HuH-7.5 (cell line): ENCODE data around the gene CALM1.

Experiments used
- DNase-seq: peaks from one replicate; pipeline ENCODE4 v3.0.0; 2011; ENCODE audit warnings: low spot score

CALM1 gene

GRCh38 chr14:90409209-90409730 lies 12.4 kb downstream of the CALM1 start:
- no peak for DNase-seq

DNA sequence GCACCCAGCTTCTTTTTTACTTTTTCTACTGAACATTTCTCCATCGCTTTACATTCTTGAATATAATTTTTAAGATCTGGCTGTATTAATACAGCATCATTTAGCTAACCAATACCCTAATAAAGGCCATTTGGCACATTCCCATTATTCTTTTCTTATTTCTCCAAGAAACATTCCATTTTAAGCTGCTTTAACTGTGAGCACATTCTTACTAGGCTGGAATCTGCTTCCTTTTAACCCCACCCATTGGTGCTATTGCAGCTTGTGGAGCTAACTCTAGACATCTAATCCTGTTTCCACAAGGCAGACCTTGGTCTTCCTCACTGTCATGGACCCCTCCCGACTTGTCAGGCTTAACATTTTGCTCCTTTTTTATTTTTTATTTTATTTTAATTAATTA lies 15.2 kb downstream of the CALM1 start:
- no peak for DNase-seq

- DNase-seq: no peak
Measured at GRCh38 chr14:90416720-90417119, 19.9 kb downstream of the CALM1 start.

GRCh38 chr14:90418053-90418452 lies 21.2 kb downstream of the CALM1 start:
- DNase-seq: no peak

DNA sequence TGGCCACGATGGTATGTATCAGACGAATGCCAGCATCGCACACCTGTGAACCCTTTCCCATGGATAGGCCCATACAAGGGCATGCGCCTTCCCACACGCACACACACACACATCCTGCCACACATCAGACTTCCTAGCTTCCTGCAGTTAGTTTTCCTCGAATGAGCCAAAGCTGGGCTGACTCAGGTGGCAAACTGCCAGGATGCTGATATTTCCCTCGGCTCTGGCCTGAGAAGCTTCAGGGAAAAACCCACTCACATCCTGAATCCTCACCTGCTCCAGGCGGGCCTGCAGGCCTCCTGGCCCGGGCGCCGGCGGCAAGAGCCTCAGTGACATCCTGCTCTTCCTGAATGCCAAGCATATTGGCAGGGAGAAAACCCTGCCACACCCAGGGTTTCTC lies 22.4 kb downstream of the CALM1 start:
- no peak for DNase-seq

- DNase-seq: no peak
Measured at GRCh38 chr14:90421001-90421631, 24.3 kb downstream of the CALM1 start.

DNA sequence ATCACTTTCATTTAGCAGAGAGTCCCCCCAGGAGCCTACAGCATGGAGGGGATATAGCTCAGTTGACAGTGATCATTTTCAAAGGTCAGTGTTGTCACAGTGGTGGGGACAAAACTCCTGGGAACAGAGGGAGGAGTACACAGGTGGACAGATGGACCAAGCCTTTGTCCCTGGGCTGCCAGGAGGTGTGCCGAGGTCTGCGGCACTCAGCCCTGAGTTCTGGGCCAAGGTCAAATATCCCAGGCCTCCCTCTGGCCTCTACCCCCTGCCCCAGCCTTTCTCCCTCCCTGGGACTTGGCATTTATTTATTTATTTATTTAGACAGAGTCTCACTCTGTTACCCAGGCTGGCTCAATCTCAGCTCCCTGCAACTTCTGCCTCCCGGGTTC lies 24.8 kb downstream of the CALM1 start:
- no peak for DNase-seq

DNA sequence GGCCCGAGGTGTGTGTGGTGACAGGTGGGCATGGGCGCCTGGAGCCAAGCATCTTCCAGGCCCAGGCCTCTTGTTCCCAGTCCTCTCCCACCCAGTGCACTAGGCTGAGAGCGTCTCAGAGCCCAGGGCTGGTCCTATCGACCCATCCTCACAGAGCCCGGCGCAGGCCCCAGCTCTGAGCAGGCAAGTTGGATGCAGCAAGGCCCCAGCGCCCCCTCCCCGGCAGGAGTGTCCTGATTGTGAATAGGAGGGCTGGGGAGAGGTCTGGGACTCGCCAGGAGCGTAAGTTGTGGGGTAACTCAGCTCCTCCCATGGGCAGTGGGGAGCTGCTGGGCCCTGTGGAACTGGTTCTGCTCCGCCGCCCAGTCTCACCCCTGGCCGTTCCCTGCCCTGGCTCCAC lies 26.3 kb downstream of the CALM1 start:
- no peak for DNase-seq

- no peak for DNase-seq
Measured at GRCh38 chr14:90424075-90424474, 27.2 kb downstream of the CALM1 start.

DNA sequence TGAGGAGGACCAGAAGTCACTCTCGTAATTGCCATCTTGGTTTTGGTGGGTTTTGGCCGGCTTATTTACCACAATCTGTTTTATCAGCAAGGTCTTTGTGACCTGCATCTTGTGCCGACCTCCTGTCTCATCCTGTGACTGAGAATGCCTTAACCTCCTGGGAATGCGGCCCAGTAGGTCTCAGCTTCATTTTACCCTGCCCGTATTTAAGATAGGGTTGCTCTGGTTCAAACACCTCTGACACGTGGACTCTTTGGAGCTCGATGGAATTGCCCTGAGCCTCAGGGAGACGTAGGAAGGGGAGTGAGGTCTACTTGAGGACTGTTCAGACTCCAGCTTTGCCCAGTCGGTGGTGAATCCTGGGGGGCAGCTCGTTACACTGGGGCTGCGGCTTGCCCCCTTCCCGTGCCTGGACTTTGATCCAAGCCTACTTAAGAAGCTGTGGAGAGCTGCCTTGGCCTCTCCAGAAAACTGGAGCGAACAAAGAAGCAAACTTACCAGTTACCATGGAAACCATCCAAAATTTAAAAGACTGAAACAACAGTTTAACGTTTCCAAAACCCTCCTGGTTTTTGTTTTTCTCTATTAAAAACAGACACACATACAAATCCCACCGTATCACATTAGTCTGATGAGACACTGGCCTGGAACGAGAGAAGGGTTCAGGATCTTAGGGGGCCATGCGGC lies 28.0 kb downstream of the CALM1 start:
- no peak for DNase-seq

DNA sequence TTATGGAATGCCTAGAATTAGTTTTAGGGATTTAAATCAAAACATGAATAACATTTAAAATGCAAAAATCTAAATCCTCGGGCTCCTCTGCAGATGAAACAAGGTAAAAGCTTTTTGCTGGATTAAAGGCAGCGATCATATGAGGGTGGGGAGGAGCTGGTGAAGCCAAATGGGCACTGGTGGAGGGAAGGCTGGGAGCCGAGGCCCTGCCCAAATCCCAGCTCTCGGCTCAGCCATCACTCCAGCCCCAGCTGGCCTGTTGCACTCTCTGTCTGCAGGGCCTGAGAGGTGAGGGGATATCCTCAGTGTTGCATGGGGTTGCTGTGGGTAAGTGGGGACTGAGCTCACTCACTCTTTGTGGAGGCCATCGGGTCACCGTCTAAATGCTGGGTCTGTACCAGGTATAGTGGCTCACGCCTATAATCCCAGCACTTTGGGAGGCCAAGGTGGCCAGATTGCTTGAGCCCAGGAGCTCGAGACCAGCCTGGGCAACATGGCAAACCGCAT lies 28.6 kb downstream of the CALM1 start:
- DNase-seq: no peak

- no peak for DNase-seq
Measured at GRCh38 chr14:90426031-90426540, 29.3 kb downstream of the CALM1 start.

- DNase-seq: no peak
Measured at GRCh38 chr14:90426663-90427062, 29.8 kb downstream of the CALM1 start.

GRCh38 chr14:90427848-90428426 lies 31.1 kb downstream of the CALM1 start:
- DNase-seq: no peak

DNA sequence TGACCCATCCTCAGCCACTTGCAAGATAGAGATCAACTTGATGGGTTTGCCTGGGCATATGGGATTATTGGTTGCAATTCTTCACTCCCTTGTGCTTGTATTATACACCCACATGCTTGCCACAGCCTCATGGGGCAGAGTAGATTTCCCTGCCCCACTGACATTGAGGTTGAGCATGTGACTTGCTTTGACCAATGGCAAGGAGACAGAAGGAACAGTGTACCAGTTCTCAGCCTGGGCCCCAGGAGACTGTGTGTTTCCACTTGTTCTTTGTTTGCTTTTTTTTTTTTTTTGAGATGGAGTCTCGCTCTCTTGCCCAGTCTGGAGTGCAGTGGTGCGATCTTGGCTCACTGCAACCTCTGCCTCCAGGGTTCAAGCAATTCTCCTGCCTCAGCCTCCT lies 31.8 kb downstream of the CALM1 start:
- no peak for DNase-seq

DNA sequence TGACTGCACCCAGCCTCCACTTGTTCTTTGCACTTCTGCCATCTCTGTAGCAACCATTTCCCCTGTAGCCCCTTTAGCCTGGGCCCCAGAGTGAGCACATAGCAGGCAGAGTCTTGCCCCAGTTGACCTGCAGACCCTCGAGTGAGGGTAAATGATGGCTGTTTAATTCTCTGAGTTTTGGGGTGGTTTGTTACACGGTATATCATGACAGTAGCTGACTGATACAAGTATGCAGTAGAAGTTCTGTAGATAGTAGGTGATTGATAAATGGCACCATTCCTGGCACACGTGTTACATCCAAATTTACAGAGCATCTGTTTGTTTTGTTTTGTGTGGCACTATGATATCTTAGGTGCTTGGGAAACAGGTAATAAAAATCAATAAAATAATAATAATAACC lies 32.4 kb downstream of the CALM1 start:
- DNase-seq: no peak

- no peak for DNase-seq
Measured at GRCh38 chr14:90429754-90430153, 32.9 kb downstream of the CALM1 start.

- DNase-seq: no peak
Measured at GRCh38 chr14:90434370-90435020, 37.7 kb downstream of the CALM1 start.

GRCh38 chr14:90438841-90439240 lies 42.0 kb downstream of the CALM1 start:
- DNase-seq: no peak

- DNase-seq: no peak
Measured at GRCh38 chr14:90440021-90440451, 43.2 kb downstream of the CALM1 start.

DNA sequence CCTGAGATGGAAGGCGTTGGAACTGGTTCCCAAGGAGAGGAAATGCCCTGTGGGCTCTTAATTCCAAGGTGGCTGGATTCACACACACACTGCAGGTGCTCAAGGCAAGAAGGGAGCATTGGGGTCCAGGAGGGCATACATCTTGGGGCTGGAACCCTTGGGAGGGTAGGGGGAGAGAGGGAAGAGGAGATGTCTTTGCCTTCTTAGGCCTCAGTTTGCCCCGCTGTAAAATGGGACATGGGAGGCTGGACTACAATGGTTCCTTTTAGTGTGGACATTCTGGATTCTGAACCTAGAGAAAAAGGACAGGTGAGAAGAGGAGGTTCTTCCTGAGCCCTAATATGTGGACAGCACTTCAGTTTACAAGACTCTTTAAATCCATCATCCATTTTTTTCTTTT lies 43.8 kb downstream of the CALM1 start:
- DNase-seq: no peak

DNA sequence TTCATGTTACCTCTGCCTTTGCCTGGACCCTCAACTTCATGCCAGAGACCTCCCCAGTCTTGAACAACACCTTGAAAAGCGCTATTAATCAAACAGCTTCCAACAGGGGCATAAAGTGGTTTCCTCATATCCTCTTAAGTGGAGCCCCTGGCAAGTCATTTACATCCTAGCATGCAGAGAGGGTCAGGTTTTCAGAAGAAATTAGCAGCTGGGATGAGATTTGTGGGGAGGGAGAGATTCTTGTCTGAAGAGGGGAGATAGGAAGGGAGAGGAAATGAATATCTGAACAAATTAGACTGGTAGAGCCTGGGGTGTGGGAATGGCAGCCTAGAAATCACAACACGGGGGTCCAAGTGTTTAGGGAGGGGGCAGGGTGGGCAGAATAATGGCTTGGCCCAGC lies 45.6 kb downstream of the CALM1 start:
- no peak for DNase-seq
